A549 (cell line): ENCODE measurements around the gene PAPPA2. TPM values are rescaled to one million over a fixed set of nuclear protein-coding genes. Genes with fewer than 3 reads are reported as not detected.

ENCODE experiments used
- ATAC-seq, 2 experiments: fragments of 200-7000 bp in 1 of 2; fragments of >200 bp in 1 of 2; cut with Nextera tagmentation in 1 of 2; cut with Tn5 transposase in 1 of 2; 3 replicates each; pipeline versions ENCODE4 v1.8.0 to v1.9.1; 2018 to 2020; ENCODE audit warnings: mild to moderate bottlenecking in 1 of 2, moderate library complexity in 1 of 2
- CTCF ChIA-PET: fragments of 300-600 bp; sonication (Branson Sonifier 250); formaldehyde crosslinking; extraction: SDS; loops from one replicate; lab custom pipeline; 2021; ENCODE audit warnings: antibody characterized with exemption, inconsistent platforms; lab: Yijun Ruan, JAX
- POLR2A ChIA-PET: fragments of 350-600 bp; formaldehyde crosslinking; extraction: SDS; loops from one replicate; lab custom pipeline; 2021; ENCODE audit warnings: antibody characterized with exemption, inconsistent platforms; lab: Yijun Ruan, JAX
- DNase-seq, 2 experiments: peaks; one replicate each; pipeline versions ENCODE4 v3.0.0 to v3.0.0-alpha.2; 2011 to 2016; ENCODE audit warnings: low read depth in 1 of 2, low spot score in 1 of 2
- FAIRE-seq: peaks from 2 replicates; lab custom pipeline; 2011; peaks lifted over from hg19 to GRCh38; lab: Jason Lieb, UNC
- H3K27ac ChIP-seq, 2 experiments: fragments of >200 bp; sonication (Bioruptor Twin); formaldehyde crosslinking; 3 replicates each; pipeline ENCODE4 v1.5.1; 2016 to 2017
- H3K4me1 ChIP-seq: fragments of >200 bp; sonication (Bioruptor Twin); formaldehyde crosslinking; 3 replicates; pipeline ENCODE4 v1.6.1; 2016
- H3K4me2 ChIP-seq: fragments of >200 bp; sonication (Bioruptor Twin); formaldehyde crosslinking; 3 replicates; pipeline ENCODE4 v1.6.1; 2016
- H3K4me3 ChIP-seq: fragments of >200 bp; sonication (Bioruptor Twin); formaldehyde crosslinking; 3 replicates; pipeline ENCODE4 v1.5.1; 2016
- H3K9me3 ChIP-seq: fragments of >200 bp; sonication (Bioruptor Twin); formaldehyde crosslinking; 3 replicates; pipeline ENCODE4 v1.6.1; 2016
- BCL3 ChIP-seq: fragments of >200 bp; sonication (Bioruptor Twin); formaldehyde crosslinking; IDR thresholded peaks from 3 replicates; pipeline ENCODE4 v1.6.1; 2016
- BHLHE40 ChIP-seq: IDR thresholded peaks from 2 replicates; pipeline ENCODE4 v1.6.1; 2012; ENCODE audit warnings: low read depth, low read length, inconsistent platforms
- CBX2 ChIP-seq: fragments of 200-600 bp; sonication (generic); IDR thresholded peaks from 2 replicates; pipeline ENCODE4 v1.6.1; 2016; ENCODE audit warnings: low read depth, mild to moderate bottlenecking, borderline replicate concordance
- CHD4 ChIP-seq: fragments of 200-600 bp; sonication (generic); IDR thresholded peaks from 2 replicates; pipeline ENCODE4 v1.6.1; 2016; ENCODE audit warnings: antibody characterized with exemption, mild to moderate bottlenecking, borderline replicate concordance
- E2F6 ChIP-seq: IDR thresholded peaks from 2 replicates; pipeline ENCODE4 v1.6.1; 2012; ENCODE audit warnings: low read depth, borderline replicate concordance
- EHF ChIP-seq: fragments of 250-450 bp; sonication (Bioruptor Pico); IDR thresholded peaks from 2 replicates; pipeline ENCODE4 v1.5.0; 2020; ENCODE audit warnings: mild to moderate bottlenecking
- FOSL2 ChIP-seq, 2 experiments: fragments of 450-650 bp in 1 of 2; fragments of >200 bp in 1 of 2; sonication (Bioruptor Twin) in 1 of 2; formaldehyde crosslinking; IDR thresholded peaks; 2 replicates each; pipeline versions ENCODE4 v1.5.0 to v1.6.1; 2016 to 2020; ENCODE audit warnings: mild to moderate bottlenecking in 1 of 2, moderate library complexity in 1 of 2
- HMGXB4 ChIP-seq: fragments of 250-450 bp; sonication (Bioruptor Pico); IDR thresholded peaks from 2 replicates; pipeline ENCODE4 v1.5.0; 2021; ENCODE audit warnings: mild to moderate bottlenecking, moderate library complexity, borderline replicate concordance
- HOXB13 ChIP-seq: fragments of 250-450 bp; sonication (Bioruptor Pico); IDR thresholded peaks from 2 replicates; pipeline ENCODE4 v1.5.0; 2020; ENCODE audit warnings: low read depth, mild to moderate bottlenecking, moderate library complexity
- HOXB5 ChIP-seq: fragments of 250-450 bp; sonication (Bioruptor Pico); IDR thresholded peaks from 2 replicates; pipeline ENCODE4 v1.5.0; 2020; ENCODE audit warnings: mild to moderate bottlenecking, moderate library complexity
- JUN ChIP-seq, 2 experiments: fragments of >200 bp; sonication (Bioruptor Twin); formaldehyde crosslinking; IDR thresholded peaks; 2 replicates in 1 of 2; 3 replicates in 1 of 2; pipeline ENCODE4 v1.6.1; 2016 to 2017
- JUNB ChIP-seq: fragments of >200 bp; sonication (Bioruptor Twin); formaldehyde crosslinking; IDR thresholded peaks from 2 replicates; pipeline ENCODE4 v1.6.1; 2016
- MAX ChIP-seq: IDR thresholded peaks from 2 replicates; pipeline ENCODE4 v1.6.1; 2012
- NFE2L2 ChIP-seq: fragments of 150-350 bp; conservative IDR thresholded peaks from 2 replicates; pipeline ENCODE4 v1.6.1; 2014; ENCODE audit warnings: low read length
- REST ChIP-seq: fragments of 200-600 bp; sonication (generic); IDR thresholded peaks from 2 replicates; pipeline ENCODE4 v1.6.1; 2016; ENCODE audit warnings: antibody characterized with exemption, mild to moderate bottlenecking, moderate library complexity
- SMC3 ChIP-seq: fragments of >200 bp; sonication (Bioruptor Twin); formaldehyde crosslinking; IDR thresholded peaks from 3 replicates; pipeline ENCODE4 v1.6.1; 2018; ENCODE audit warnings: inconsistent platforms
- TFCP2L1 ChIP-seq: fragments of 250-450 bp; sonication (Bioruptor Pico); IDR thresholded peaks from 2 replicates; pipeline ENCODE4 v1.5.0; 2021; ENCODE audit warnings: mild to moderate bottlenecking
- ZC3H11A ChIP-seq: fragments of 450-650 bp; IDR thresholded peaks from 2 replicates; pipeline ENCODE4 v1.6.1; 2014; ENCODE audit warnings: antibody characterized with exemption, mild to moderate bottlenecking
- ZNF302 ChIP-seq: fragments of 250-450 bp; sonication (Bioruptor Pico); IDR thresholded peaks from 2 replicates; pipeline ENCODE4 v1.9.0; 2021; ENCODE audit warnings: inconsistent platforms, mild to moderate bottlenecking, moderate library complexity
- ZSCAN20 ChIP-seq: fragments of 250-450 bp; sonication (Bioruptor Pico); IDR thresholded peaks from 2 replicates; pipeline ENCODE4 v1.8.0; 2022; ENCODE audit warnings: mild to moderate bottlenecking, moderate library complexity
- WGBS: methylation state at CpG from one replicate; pipeline ENCODE4 v1.1.6; 2017; ENCODE audit errors: missing lambda C conversion rate; 5-methylcytosine and 5-hydroxymethylcytosine counted together
- polyA plus RNA-seq, 4 experiments: library from polyadenylated mRNA; depleted of rRNA in 3 of 4; stranded (reverse); fragments of >200 nt; fragmentation: RNase III in 1 of 4; extraction: RNeasy Plus Mini Kit Qiagen cat#74134 plus additional on column Dnase treatment in 1 of 4; gene quantifications; 2 replicates in 3 of 4; 3 replicates in 1 of 4; pipeline ENCODE4 v1.2.3, GENCODE V29; 2011 to 2017

Gene PAPPA2
- polyA plus RNA-seq, 2 of the 4 experiments (the other 2 are of a cell fraction), result 0.03 to 0.72 TPM

- no peak for ATAC-seq
- H3K4me1 ChIP-seq, result no peaks in the 10 kb centered on the region
- H3K9me3 ChIP-seq, result no peaks in the 10 kb centered on the region
- no peak overlapping the region for H3K4me3 ChIP-seq
- no peak for DNase-seq
- 32% methylated on average over 4 of the region's 4 CpGs for WGBS
- CTCF ChIA-PET, result interaction anchor here (0.9 kb wide), 1 partner anchor 23 kb away, joined by 3 read pairs; no protein-coding TSS in a partner anchor
- no peak overlapping the region for H3K27ac ChIP-seq
- no peak overlapping the region for H3K4me2 ChIP-seq
- no peak for TF ChIP-seq REST
- TF ChIP-seq NFE2L2, result no peak
- no peak for TF ChIP-seq SMC3
- no peak for TF ChIP-seq BCL3
- TF ChIP-seq CHD4, result no peak
- no peak for TF ChIP-seq EHF
- no peak for TF ChIP-seq ZC3H11A
- no peak for TF ChIP-seq CBX2
- no peak for TF ChIP-seq MAX
- no peak for TF ChIP-seq JUNB
- TF ChIP-seq FOSL2 (IDR thresholded peaks at IDR 0.05), result no peak
- TF ChIP-seq FOSL2 (CRISPR knock-in tag; IDR thresholded peaks at IDR 0.05), result no peak
- TF ChIP-seq TFCP2L1 (CRISPR knock-in tag), result no peak
- TF ChIP-seq HOXB5 (CRISPR knock-in tag), result no peak
- TF ChIP-seq E2F6, result no peak
- no peak for TF ChIP-seq ZNF302
- POLR2A ChIA-PET, result no interaction called here
- FAIRE-seq, result no peak
These were observed 305.6 kb downstream of the PAPPA2 start for GRCh38 chr1:176768532-176768931.

- ATAC-seq (no peak), DNase-seq (no peak), FAIRE-seq (no peak)
- 0% methylated on average over 2 of the region's 2 CpGs for WGBS
- TF ChIP-seq HMGXB4 (CRISPR knock-in tag), result no peak
- no peak for TF ChIP-seq JUN (IDR thresholded peaks at IDR 0.05)
- no peak for TF ChIP-seq HOXB5 (CRISPR knock-in tag)
- no peak for TF ChIP-seq HOXB13 (CRISPR knock-in tag)
- no peak for TF ChIP-seq TFCP2L1 (CRISPR knock-in tag)
- TF ChIP-seq ZC3H11A, result no peak
- no peak for TF ChIP-seq EHF
- no peak for TF ChIP-seq CBX2
- TF ChIP-seq ZSCAN20 (CRISPR knock-in tag), result no peak
- TF ChIP-seq BHLHE40, result no peak
- ChIA-PET CTCF (no interaction called here), POLR2A (no interaction called here)
- H3K4me2 ChIP-seq, result no peak overlapping the region
- no peak overlapping the region for H3K4me3 ChIP-seq
- no peaks in the 10 kb centered on the region for H3K4me1 ChIP-seq
- no peaks in the 10 kb centered on the region for H3K9me3 ChIP-seq
- no peak overlapping the region for H3K27ac ChIP-seq
These were observed 307.1 kb downstream of the PAPPA2 start for GRCh38 chr1:176770066-176770465.
